Astrocyte of the spinal cord (primary cell): Measurements from ENCODE around the gene CDC14A.

ENCODE experiments used
- DNase-seq: peaks from one replicate; pipeline ENCODE4 v3.0.0; 2011; ENCODE audit warnings: low read depth, low spot score
- H3K4me3 ChIP-seq: 2 replicates; pipeline ENCODE4 v1.5.1; 2011; ENCODE audit warnings: low read depth, mild to moderate bottlenecking, low read length, moderate library complexity
- in situ Hi-C: cut with HindIII; loops from 2 replicates; pipeline ENCODE4 v1.10.0; 2017; ENCODE audit warnings: low sequenced_read_pairs
- TF ChIP-seq, protein P1 (sequence below): IDR thresholded peaks from 2 replicates; pipeline ENCODE4 v1.5.1; 2012; ENCODE audit warnings: low read depth, mild to moderate bottlenecking, low read length, inconsistent platforms

The CDC14A gene

GRCh38 chr1:100352267-100353070 is at the start of gene CDC14A:
CDC14A (plus strand) TSS chr1:100352506; CDS start chr1:100352955, 449 bp downstream.
- in situ Hi-C loops: no loop called here
- DNase-seq: peak; percentile 99

GRCh38 chr1:100302739-100303138 is 49.6 kb upstream of the CDC14A start:
- no peak for DNase-seq
- in situ Hi-C loops: no loop called here
- no peak overlapping the region for H3K4me3 ChIP-seq
- TF ChIP-seq, protein P1, sequence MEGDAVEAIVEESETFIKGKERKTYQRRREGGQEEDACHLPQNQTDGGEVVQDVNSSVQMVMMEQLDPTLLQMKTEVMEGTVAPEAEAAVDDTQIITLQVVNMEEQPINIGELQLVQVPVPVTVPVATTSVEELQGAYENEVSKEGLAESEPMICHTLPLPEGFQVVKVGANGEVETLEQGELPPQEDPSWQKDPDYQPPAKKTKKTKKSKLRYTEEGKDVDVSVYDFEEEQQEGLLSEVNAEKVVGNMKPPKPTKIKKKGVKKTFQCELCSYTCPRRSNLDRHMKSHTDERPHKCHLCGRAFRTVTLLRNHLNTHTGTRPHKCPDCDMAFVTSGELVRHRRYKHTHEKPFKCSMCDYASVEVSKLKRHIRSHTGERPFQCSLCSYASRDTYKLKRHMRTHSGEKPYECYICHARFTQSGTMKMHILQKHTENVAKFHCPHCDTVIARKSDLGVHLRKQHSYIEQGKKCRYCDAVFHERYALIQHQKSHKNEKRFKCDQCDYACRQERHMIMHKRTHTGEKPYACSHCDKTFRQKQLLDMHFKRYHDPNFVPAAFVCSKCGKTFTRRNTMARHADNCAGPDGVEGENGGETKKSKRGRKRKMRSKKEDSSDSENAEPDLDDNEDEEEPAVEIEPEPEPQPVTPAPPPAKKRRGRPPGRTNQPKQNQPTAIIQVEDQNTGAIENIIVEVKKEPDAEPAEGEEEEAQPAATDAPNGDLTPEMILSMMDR: no peak

More at GRCh38 chr1:100352267-100353070, at the start of gene CDC14A:
- peak within 1 kb of the TSS; percentile 88 for H3K4me3 ChIP-seq
- TF ChIP-seq, protein P1: no peak

- H3K4me3 ChIP-seq: no peak overlapping the region
- no peak for DNase-seq
- in situ Hi-C loops: no loop called here
- TF ChIP-seq, protein P1: no peak
Observed at GRCh38 chr1:100304227-100304626, 48.1 kb upstream of the CDC14A start.

DNA sequence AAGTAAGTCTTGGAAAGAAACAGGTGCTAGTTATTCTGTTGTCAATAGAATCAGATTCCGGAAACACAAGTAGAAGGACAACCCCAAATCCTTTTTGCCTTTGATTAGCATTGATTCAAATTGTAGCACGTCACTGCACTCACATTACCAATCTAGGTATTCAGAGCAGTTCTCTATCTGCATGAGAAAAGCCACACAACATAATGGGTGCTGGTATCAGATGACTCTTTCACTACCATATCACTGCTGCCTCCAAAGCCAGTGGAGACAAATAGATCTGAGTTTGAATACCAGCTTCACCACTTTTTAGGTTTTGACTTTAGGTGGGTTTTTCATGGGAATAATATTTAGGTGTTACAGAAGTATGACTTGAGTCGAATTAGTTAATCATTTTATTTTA is 47.4 kb upstream of the CDC14A start:
- no peak for DNase-seq
- H3K4me3 ChIP-seq: no peak overlapping the region
- in situ Hi-C loops: no loop called here
- TF ChIP-seq, protein P1: no peak

DNA sequence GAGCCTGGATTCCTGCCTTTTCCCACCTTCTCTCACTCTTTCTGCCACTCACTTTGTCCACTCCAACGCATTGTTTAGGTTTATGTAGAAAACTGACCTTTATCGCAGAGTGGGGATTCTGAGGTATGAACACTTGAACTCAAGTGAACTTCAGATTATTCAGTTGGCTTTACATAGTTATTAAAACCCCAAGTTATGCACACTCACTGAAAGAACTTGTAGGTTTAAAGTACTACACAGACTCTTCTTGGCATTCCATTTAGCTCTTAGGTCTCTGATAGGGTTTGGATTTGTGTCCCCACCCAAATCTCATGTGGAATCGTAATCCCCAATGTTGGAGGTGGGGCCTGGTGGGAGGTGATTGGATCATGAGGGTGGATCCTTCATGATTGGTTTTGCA is 46.4 kb upstream of the CDC14A start:
- DNase-seq: no peak
- TF ChIP-seq, protein P1: no peak
- in situ Hi-C loops: no loop called here
- no peak overlapping the region for H3K4me3 ChIP-seq

DNA sequence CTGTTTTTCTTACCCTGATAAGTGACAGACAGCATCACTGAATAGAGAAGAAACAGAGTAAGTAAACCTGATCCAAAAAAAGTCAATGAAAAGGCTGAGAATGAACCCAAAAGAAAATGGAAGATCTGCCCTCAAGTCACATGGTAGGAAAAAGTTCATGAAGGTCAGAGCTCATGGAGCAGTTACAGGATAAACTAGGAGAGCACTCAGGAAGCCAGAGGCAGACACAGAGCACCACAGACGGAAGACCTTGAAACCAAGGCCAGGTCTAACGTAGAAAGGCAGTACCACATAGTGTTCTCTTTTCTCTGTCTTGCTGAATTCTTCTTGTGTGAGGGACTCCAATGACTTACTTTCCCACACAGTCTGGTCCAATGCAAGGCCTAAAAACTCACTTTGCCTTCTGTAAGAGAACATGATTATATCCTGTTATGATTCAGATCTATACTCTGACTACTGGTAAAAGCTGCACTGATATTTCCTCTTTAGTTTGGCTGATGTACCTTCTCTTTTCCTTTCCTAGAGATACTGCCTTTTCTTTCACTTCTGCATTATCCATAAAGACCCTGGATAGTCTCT is 45.5 kb upstream of the CDC14A start:
- no peak for DNase-seq
- in situ Hi-C loops: no loop called here
- TF ChIP-seq, protein P1: no peak
- H3K4me3 ChIP-seq: no peak overlapping the region
